H1 (cell line): Measurements from ENCODE around the gene LRRC74B. TPM values are rescaled to one million over a fixed set of nuclear protein-coding genes. Genes with fewer than 3 reads are reported as not detected.

ENCODE experiments used
- CHD1 ChIP-seq: IDR thresholded peaks from 2 replicates; pipeline ENCODE4 v1.6.1; 2012; ENCODE audit warnings: low read depth, low read length, improper control_type of control experiment
- EP300 ChIP-seq, 2 experiments: IDR thresholded peaks; 1 replicate in 1 of 2; 2 replicates in 1 of 2; pipeline ENCODE4 v1.6.1; 2011 to 2012; ENCODE audit warnings: low read depth in 2 of 2, low read length in 2 of 2, mild to moderate bottlenecking in 2 of 2, borderline replicate concordance in 1 of 2, inconsistent platforms in 1 of 2, moderate library complexity in 1 of 2
- HDAC2 ChIP-seq, 2 experiments: fragments of 300-600 bp in 1 of 2; sonication (generic) in 1 of 2; IDR thresholded peaks; 2 replicates each; pipeline ENCODE4 v1.6.1; 2011 to 2012; ENCODE audit warnings: low read depth in 2 of 2, low read length in 2 of 2, mild to moderate bottlenecking in 2 of 2, moderate library complexity in 2 of 2, borderline replicate concordance in 1 of 2, inconsistent platforms in 1 of 2
- HDAC6 ChIP-seq: IDR thresholded peaks from one replicate; pipeline ENCODE4 v1.7.1; 2012; ENCODE audit warnings: low read depth, mild to moderate bottlenecking, inconsistent platforms, low read length, moderate library complexity
- MAFK ChIP-seq: IDR thresholded peaks from 2 replicates; pipeline ENCODE4 v1.6.1; 2012; ENCODE audit warnings: low read depth, mild to moderate bottlenecking, improper control_type of control experiment, low read length
- NRF1 ChIP-seq: IDR thresholded peaks from 2 replicates; pipeline ENCODE4 v1.6.1; 2011; ENCODE audit warnings: mild to moderate bottlenecking, low read depth, low read length, improper control_type of control experiment
- SAP30 ChIP-seq: fragments of 300-600 bp; sonication (generic); IDR thresholded peaks from 2 replicates; pipeline ENCODE4 v1.7.1; 2012; ENCODE audit warnings: low read length, moderate library complexity, mild to moderate bottlenecking, inconsistent platforms; ENCODE audit not compliant: insufficient read depth, insufficient replicate concordance
- SIRT6 ChIP-seq: IDR thresholded peaks from one replicate; pipeline ENCODE4 v1.7.1; 2012; ENCODE audit warnings: low read length, inconsistent platforms
- polyA plus RNA-seq, 7 experiments: library from polyadenylated mRNA; depleted of rRNA in 3 of 7; stranded (reverse) in 5 of 7; unstranded in 2 of 7; fragments of >200 nt in 5 of 7; fragments of 200-250 nt in 2 of 7; gene quantifications; 1 replicate in 5 of 7; 2 replicates in 1 of 7; 4 replicates in 1 of 7; pipeline versions ENCODE4 v1.2.1 to v1.2.3, GENCODE V29; 2011 to 2013; ENCODE audit warnings: missing spikeins in 2 of 7, mixed read lengths in 2 of 7
- total RNA-seq: library from RNA; stranded (reverse); fragmentation: NEBNext Ultra II Directional; extraction: Animal tissue kit (Norgen Biotek cat#: 25700); gene quantifications from 2 replicates; pipeline ENCODE4 v1.2.1, GENCODE V29; 2021
- TF ChIP-seq, protein P1 (sequence below): IDR thresholded peaks from 2 replicates; pipeline ENCODE4 v1.6.1; 2011; ENCODE audit warnings: low read depth, mild to moderate bottlenecking, low read length; ENCODE audit not compliant: insufficient read depth
- TF ChIP-seq, protein P2 (sequence below), 3 experiments: IDR thresholded peaks; 1 replicate in 2 of 3; 2 replicates in 1 of 3; pipeline versions ENCODE4 v1.5.1 to v1.6.1; 2011; ENCODE audit warnings: low read length in 3 of 3, mild to moderate bottlenecking in 3 of 3, inconsistent platforms in 2 of 3, low read depth in 1 of 3, moderate library complexity in 1 of 3; ENCODE audit not compliant: insufficient read depth in 1 of 3; ENCODE audit errors: control extremely low read depth in 1 of 3

Gene LRRC74B
- total and polyA plus RNA-seq, 2 of the 8 experiments (the other 6 are each of a cell fraction or from before 2014, with no cell fraction given) = not detected

DNA sequence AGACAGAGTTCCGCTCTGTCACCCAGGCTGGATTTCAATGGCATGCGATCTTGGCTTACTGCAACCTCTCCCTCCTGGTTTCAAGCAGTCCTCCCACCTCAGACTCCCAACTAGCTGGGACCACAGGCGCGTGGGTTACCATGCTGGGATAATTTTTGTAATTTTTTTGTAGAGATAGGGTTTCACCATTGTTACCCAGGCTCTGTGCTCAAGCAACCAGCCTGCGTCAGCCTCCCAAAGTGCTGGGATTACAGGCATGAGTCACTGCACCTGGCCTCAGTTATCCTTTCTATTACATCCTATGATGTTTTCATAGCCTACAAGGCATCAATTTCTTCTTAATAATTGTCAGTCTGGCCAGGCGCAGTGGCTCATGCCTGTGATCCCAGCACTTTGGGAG is 36.5 kb downstream of the LRRC74B start (continued):
- no peak for TF ChIP-seq MAFK
- TF ChIP-seq, protein P1, sequence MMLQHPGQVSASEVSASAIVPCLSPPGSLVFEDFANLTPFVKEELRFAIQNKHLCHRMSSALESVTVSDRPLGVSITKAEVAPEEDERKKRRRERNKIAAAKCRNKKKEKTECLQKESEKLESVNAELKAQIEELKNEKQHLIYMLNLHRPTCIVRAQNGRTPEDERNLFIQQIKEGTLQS = no peak
- TF ChIP-seq SIRT6 = no peak
- TF ChIP-seq HDAC6 = no peak
- no peak for TF ChIP-seq CHD1
- TF ChIP-seq EP300 (IDR thresholded peaks at IDR 0.05; ENCODE audit: borderline replicate concordance in 1 of 2, low read depth in 2 of 2, low read length in 2 of 2) = no peak
- TF ChIP-seq HDAC2 (IDR thresholded peaks at IDR 0.05; ENCODE audit: borderline replicate concordance in 1 of 2, low read depth in 2 of 2, low read length in 2 of 2) = no peak
- TF ChIP-seq NRF1 = no peak
- TF ChIP-seq, protein P2, sequence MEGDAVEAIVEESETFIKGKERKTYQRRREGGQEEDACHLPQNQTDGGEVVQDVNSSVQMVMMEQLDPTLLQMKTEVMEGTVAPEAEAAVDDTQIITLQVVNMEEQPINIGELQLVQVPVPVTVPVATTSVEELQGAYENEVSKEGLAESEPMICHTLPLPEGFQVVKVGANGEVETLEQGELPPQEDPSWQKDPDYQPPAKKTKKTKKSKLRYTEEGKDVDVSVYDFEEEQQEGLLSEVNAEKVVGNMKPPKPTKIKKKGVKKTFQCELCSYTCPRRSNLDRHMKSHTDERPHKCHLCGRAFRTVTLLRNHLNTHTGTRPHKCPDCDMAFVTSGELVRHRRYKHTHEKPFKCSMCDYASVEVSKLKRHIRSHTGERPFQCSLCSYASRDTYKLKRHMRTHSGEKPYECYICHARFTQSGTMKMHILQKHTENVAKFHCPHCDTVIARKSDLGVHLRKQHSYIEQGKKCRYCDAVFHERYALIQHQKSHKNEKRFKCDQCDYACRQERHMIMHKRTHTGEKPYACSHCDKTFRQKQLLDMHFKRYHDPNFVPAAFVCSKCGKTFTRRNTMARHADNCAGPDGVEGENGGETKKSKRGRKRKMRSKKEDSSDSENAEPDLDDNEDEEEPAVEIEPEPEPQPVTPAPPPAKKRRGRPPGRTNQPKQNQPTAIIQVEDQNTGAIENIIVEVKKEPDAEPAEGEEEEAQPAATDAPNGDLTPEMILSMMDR (IDR thresholded peaks at IDR 0.05; ENCODE audit: control extremely low read depth in 1 of 3, insufficient read depth in 1 of 3, low read depth in 1 of 3, low read length in 3 of 3) = no peak
- no peak for TF ChIP-seq SAP30
